ENCODE results near the gene MYLK2.

GRCh38 chr20:31831771-31832306, 12.7 kb downstream of the MYLK2 start:
- no peak for TF ChIP-seq CTCF (IDR thresholded peaks at IDR 0.05; ENCODE audit: low read depth, low read length, poor library complexity, severe bottlenecking)
- no peak for TF ChIP-seq EZH2phosphoT487 (IDR thresholded peaks at IDR 0.05; ENCODE audit: borderline replicate concordance, low read length)

All from DOHH2 (cell line).